CD4-positive, alpha-beta memory T cell (primary cell): ENCODE results near the gene ZNF808. TPM values are rescaled to one million over a fixed set of nuclear protein-coding genes. Genes with fewer than 3 reads are reported as not detected.
A peak's percentile ranks its signal among the peaks of the same experiment; 100 is the strongest.
"Not testable (repeated sequence)": the region's sequence is repeated elsewhere in the genome, so short reads cannot be mapped to it uniquely, and the experiment has no call there.

Experiments used
- CTCF ChIA-PET: fragments of 350-600 bp; sonication (Branson Sonifier 250); formaldehyde crosslinking; loops from one replicate; lab custom pipeline; 2021; ENCODE audit warnings: inconsistent platforms; ENCODE audit not compliant: partially characterized antibody; lab: Charles Lee
- POLR2A ChIA-PET: fragments of 350-600 bp; sonication (Branson Sonifier 250); formaldehyde crosslinking; loops from one replicate; lab custom pipeline; 2021; ENCODE audit not compliant: partially characterized antibody; lab: Charles Lee
- DNase-seq, 5 donors: peaks; one replicate each; pipeline versions ENCODE4 v3.0.0 to v3.0.0-alpha.2; 2020 to 2022; ENCODE audit warnings: mixed read lengths in 1 of 5
- H3K27ac ChIP-seq: one replicate; pipeline ENCODE4 v1.7.0; 2013; ENCODE audit warnings: low read depth, low read length
- H3K27me3 ChIP-seq: 2 replicates; pipeline ENCODE4 v1.7.0; 2013; ENCODE audit warnings: mild to moderate bottlenecking, low read length, moderate library complexity; ENCODE audit not compliant: insufficient read depth
- H3K36me3 ChIP-seq: 2 replicates; pipeline ENCODE4 v1.7.0; 2013; ENCODE audit warnings: mild to moderate bottlenecking, low read length, moderate library complexity; ENCODE audit not compliant: insufficient read depth
- H3K4me1 ChIP-seq: 2 replicates; pipeline ENCODE4 v1.7.0; 2013; ENCODE audit warnings: mild to moderate bottlenecking, low read length, moderate library complexity; ENCODE audit not compliant: insufficient read depth
- H3K4me3 ChIP-seq, 2 donors: one replicate each; pipeline ENCODE4 v1.7.0; 2013; ENCODE audit warnings: low read length in 2 of 2, mild to moderate bottlenecking in 1 of 2
- H3K9me3 ChIP-seq, 2 donors: one replicate each; pipeline ENCODE4 v1.7.0; 2013; ENCODE audit warnings: low read length in 2 of 2, control low read depth in 1 of 2; ENCODE audit not compliant: control insufficient read depth in 1 of 2
- H3K27ac Mint-ChIP-seq, 7 donors: one replicate each; pipeline ENCODE4 v1.8.0; 2020 to 2021; ENCODE audit warnings: mixed read lengths in 7 of 7, mild to moderate bottlenecking in 6 of 7, inconsistent platforms in 3 of 7, moderate library complexity in 3 of 7
- H3K27me3 Mint-ChIP-seq, 2 donors: one replicate each; pipeline ENCODE4 v1.8.0; 2020 to 2021; ENCODE audit warnings: mixed read lengths in 2 of 2
- H3K36me3 Mint-ChIP-seq, 2 donors: one replicate each; pipeline ENCODE4 v1.8.0; 2020 to 2021; ENCODE audit warnings: mixed read lengths in 2 of 2, inconsistent platforms in 1 of 2, mild to moderate bottlenecking in 1 of 2
- H3K4me1 Mint-ChIP-seq, 4 donors: one replicate each; pipeline ENCODE4 v1.8.0; 2020 to 2021; ENCODE audit warnings: mixed read lengths in 4 of 4, mild to moderate bottlenecking in 1 of 4
- H3K4me3 Mint-ChIP-seq, 8 donors: one replicate each; pipeline ENCODE4 v1.8.0; 2020 to 2021; ENCODE audit warnings: mixed read lengths in 8 of 8, mild to moderate bottlenecking in 7 of 8, moderate library complexity in 6 of 8, inconsistent platforms in 3 of 8
- H3K9me3 Mint-ChIP-seq, 8 donors: one replicate each; pipeline ENCODE4 v1.8.0; 2020 to 2021; ENCODE audit warnings: mixed read lengths in 8 of 8, mild to moderate bottlenecking in 5 of 8, inconsistent platforms in 3 of 8, moderate library complexity in 1 of 8
- intact Hi-C: fragments of 100-400 bp; cut with micrococcal nuclease; formaldehyde crosslinking; loops from one replicate; pipeline ENCODE4 v1.15.1; 2023
- polyA plus RNA-seq, 2 donors: library from polyadenylated mRNA; unstranded; fragments of 300-500 nt; fragmentation: Illumina TruSeq; gene quantifications; one replicate each; pipeline ENCODE4 v1.2.3, GENCODE V29; 2021
- total RNA-seq, 2 experiments: library from RNA; stranded (reverse); gene quantifications; one replicate each; pipeline ENCODE4 v1.2.3, GENCODE V29; 2021

ZNF808 gene
- total and polyA plus RNA-seq, 4 experiments from 2014 or later: 2.0 to 65.2 (median 36.3) TPM

GRCh38 chr19:52519175-52519574 is 8.3 kb upstream of the ZNF808 start:
- POLR2A ChIA-PET: not testable (repeated sequence)
- H3K9me3 Mint-ChIP-seq: peaks cover 0 to 83% (median 65%) of the 10 kb centered on the region in 8 donors

GRCh38 chr19:52520013-52520412 is 7.5 kb upstream of the ZNF808 start:
- H3K4me3 Mint-ChIP-seq: no peak overlapping the region
- Histone ChIP-seq H3K27ac (no peak overlapping the region), H3K9me3 (peaks cover 0 to 7% of the 10 kb centered on the region in 2 donors), H3K4me1 (no peaks in the 10 kb centered on the region), H3K4me3 (no peak overlapping the region), H3K27me3 (no peaks in the 10 kb centered on the region), H3K36me3 (no peaks in the 10 kb centered on the region)
- H3K27me3 Mint-ChIP-seq: peaks cover 4 to 8% of the 10 kb centered on the region in 2 donors
- CTCF ChIA-PET: no interaction called here
- no peak for DNase-seq
- peaks cover 0 to 2% (median under 1%) of the 10 kb centered on the region in 4 donors for H3K4me1 Mint-ChIP-seq
- no peak overlapping the region for H3K27ac Mint-ChIP-seq
- POLR2A ChIA-PET: no interaction called here
- intact Hi-C loops: no loop called here
- peaks cover 12 to 13% of the 10 kb centered on the region in 2 donors for H3K36me3 Mint-ChIP-seq
- H3K9me3 Mint-ChIP-seq: peaks cover 0 to 78% (median 58%) of the 10 kb centered on the region in 8 donors

More at GRCh38 chr19:52519175-52519574, 8.3 kb upstream of the ZNF808 start:
- intact Hi-C loops: loop anchor here (5.0 kb wide), 1 partner anchor 328 kb away; no protein-coding TSS in a partner anchor
- H3K4me3 Mint-ChIP-seq, H3K4me1 Mint-ChIP-seq, H3K27me3 ChIP-seq, CTCF ChIA-PET, H3K27me3 Mint-ChIP-seq, H3K4me3 ChIP-seq, H3K36me3 ChIP-seq, H3K27ac Mint-ChIP-seq, H3K9me3 ChIP-seq, H3K4me1 ChIP-seq, DNase-seq, H3K27ac ChIP-seq: not testable (repeated sequence)
- peaks cover 13 to 14% of the 10 kb centered on the region in 2 donors for H3K36me3 Mint-ChIP-seq

GRCh38 chr19:52522551-52522950 is 4.9 kb upstream of the ZNF808 start:
- H3K4me1 Mint-ChIP-seq: peaks cover 2 to 10% (median 5%) of the 10 kb centered on the region in 4 donors
- peak overlapping the region in 1 of 8 donors; percentile 29 for H3K4me3 Mint-ChIP-seq
- Histone ChIP-seq H3K9me3 (no peaks in the 10 kb centered on the region), H3K36me3 (no peaks in the 10 kb centered on the region), H3K4me1 (peaks cover 4% of the 10 kb centered on the region), H3K27me3 (no peaks in the 10 kb centered on the region), H3K4me3 (no peak overlapping the region), H3K27ac (no peak overlapping the region)
- intact Hi-C loops: no loop called here
- H3K9me3 Mint-ChIP-seq: peaks cover 0 to 59% (median 40%) of the 10 kb centered on the region in 8 donors
- ChIA-PET CTCF (no interaction called here), POLR2A (no interaction called here)
- peaks cover 3 to 10% of the 10 kb centered on the region in 2 donors for H3K36me3 Mint-ChIP-seq
- peaks cover 2 to 8% of the 10 kb centered on the region in 2 donors for H3K27me3 Mint-ChIP-seq
- peak overlapping the region in 1 of 7 donors; percentile 52 for H3K27ac Mint-ChIP-seq
- DNase-seq: no peak

- Histone ChIP-seq H3K9me3 (no peaks in the 10 kb centered on the region), H3K27me3 (no peaks in the 10 kb centered on the region), H3K4me3 (no peak overlapping the region), H3K36me3 (no peaks in the 10 kb centered on the region), H3K4me1 (peaks cover 17% of the 10 kb centered on the region), H3K27ac (no peak overlapping the region)
- DNase-seq: no peak
- Mint-ChIP-seq H3K9me3 (peaks cover 0 to 45% (median 32%) of the 10 kb centered on the region in 8 donors), H3K27me3 (peaks cover 0 to 4% of the 10 kb centered on the region in 2 donors), H3K27ac (no peak overlapping the region), H3K36me3 (peaks cover 10 to 18% of the 10 kb centered on the region in 2 donors), H3K4me3 (no peak overlapping the region), H3K4me1 (peaks cover 12 to 26% (median 16%) of the 10 kb centered on the region in 4 donors)
- CTCF ChIA-PET: no interaction called here
- intact Hi-C loops: no loop called here
- POLR2A ChIA-PET: no interaction called here
These were observed 3.4 kb upstream of the ZNF808 start for GRCh38 chr19:52524086-52524485.

GRCh38 chr19:52527956-52528351 is 486 bp downstream of the ZNF808 start:
- Mint-ChIP-seq H3K27me3 (peaks cover 0 to 1% of the 10 kb centered on the region in 2 donors), H3K27ac (peak overlapping the region; percentile 94 to 99 (median 99)), H3K4me1 (peaks cover 18 to 36% (median 26%) of the 10 kb centered on the region in 4 donors), H3K9me3 (peaks cover 0 to 10% (median 6%) of the 10 kb centered on the region in 8 donors), H3K36me3 (peaks cover 11 to 24% of the 10 kb centered on the region in 2 donors), H3K4me3 (peak overlapping the region; percentile 96 to 100 (median 99))
- POLR2A ChIA-PET: no interaction called here
- CTCF ChIA-PET: no interaction called here
- Histone ChIP-seq H3K27ac (peak overlapping the region; percentile 91), H3K9me3 (no peaks in the 10 kb centered on the region), H3K4me3 (peak overlapping the region; percentile 78 to 98), H3K27me3 (no peaks in the 10 kb centered on the region), H3K36me3 (no peaks in the 10 kb centered on the region), H3K4me1 (peaks cover 19% of the 10 kb centered on the region)
- intact Hi-C loops: loop anchor here (1.0 to 5.0 kb wide), 10 partner anchors 7 to 631 kb away; partner anchors contain the start of genes ZNF347, ZNF528, ZNF611 and ZNF701
- no peak for DNase-seq

GRCh38 chr19:52532480-52532879 is 5.0 kb downstream of the ZNF808 start:
- Mint-ChIP-seq H3K4me1 (peaks cover 24 to 59% (median 36%) of the 10 kb centered on the region in 4 donors), H3K4me3 (no peak overlapping the region), H3K36me3 (peaks cover 14 to 29% of the 10 kb centered on the region in 2 donors), H3K9me3 (peaks cover 0 to 6% (median 0%) of the 10 kb centered on the region in 8 donors), H3K27ac (peak overlapping the region in 1 of 7 donors; percentile 47), H3K27me3 (no peaks in the 10 kb centered on the region)
- no peaks in the 10 kb centered on the region for H3K36me3 ChIP-seq
- H3K4me1 ChIP-seq: peaks cover 26% of the 10 kb centered on the region
- H3K27ac ChIP-seq: no peak overlapping the region
- H3K9me3 ChIP-seq: no peaks in the 10 kb centered on the region
- no peak overlapping the region for H3K4me3 ChIP-seq
- intact Hi-C loops: no loop called here
- ChIA-PET CTCF (no interaction called here), POLR2A (no interaction called here)
- H3K27me3 ChIP-seq: no peaks in the 10 kb centered on the region
- DNase-seq: no peak

GRCh38 chr19:52533901-52534300 is 6.4 kb downstream of the ZNF808 start:
- H3K9me3 Mint-ChIP-seq: peaks cover 0 to 6% (median 0%) of the 10 kb centered on the region in 8 donors
- peaks cover 15 to 54% (median 29%) of the 10 kb centered on the region in 4 donors for H3K4me1 Mint-ChIP-seq
- no peaks in the 10 kb centered on the region for H3K27me3 Mint-ChIP-seq
- peak overlapping the region in 1 of 7 donors; percentile 62 for H3K27ac Mint-ChIP-seq
- peak overlapping the region in 6 of 8 donors; percentile 10 to 96 (median 93) for H3K4me3 Mint-ChIP-seq
- Histone ChIP-seq H3K27ac (no peak overlapping the region), H3K36me3 (no peaks in the 10 kb centered on the region), H3K27me3 (no peaks in the 10 kb centered on the region), H3K4me1 (peaks cover 16% of the 10 kb centered on the region), H3K9me3 (no peaks in the 10 kb centered on the region), H3K4me3 (no peak overlapping the region)
- peaks cover 15 to 24% of the 10 kb centered on the region in 2 donors for H3K36me3 Mint-ChIP-seq
- ChIA-PET CTCF (interaction anchor here (0.7 kb wide), 1 partner anchor 192 kb away, joined by 3 read pairs; no protein-coding TSS in a partner anchor), POLR2A (no interaction called here)
- intact Hi-C loops: no loop called here
- no peak for DNase-seq
